Glomerular endothelial cell (primary cell): Measurements from ENCODE around the gene CGREF1. TPM values are rescaled to one million over a fixed set of nuclear protein-coding genes. Genes with fewer than 3 reads are reported as not detected.
A peak's percentile ranks its signal among the peaks of the same experiment; 100 is the strongest.

Experiments used
- DNase-seq: peaks from one replicate; pipeline ENCODE4 v3.0.0-alpha.2; 2011; ENCODE audit warnings: low read depth, low spot score; ENCODE audit errors: extremely low read depth
- total RNA-seq: library from RNA; depleted of rRNA; stranded (reverse); fragments of >200 nt; gene quantifications from 2 replicates; pipeline ENCODE4 v1.2.3, GENCODE V29; 2015

CGREF1 gene
- total RNA-seq, 1 donor from 2014 or later: 3.4 TPM

GRCh38 chr2:27051902-27052645, 66.9 kb downstream of the CGREF1 start:
- DNase-seq: no peak

GRCh38 chr2:27050996-27051901, 67.7 kb downstream of the CGREF1 start, which contains the start of gene AGBL5:
Gene AGBL5, plus strand, starts transcription at chr2:27051668. Its CDS starts 1,291 bp downstream, at chr2:27052959.
- DNase-seq: peak; percentile 86

Other genes starting within 250 kb of the CGREF1 start
- gene MAPRE3, start 148.5 kb downstream of the CGREF1 start, total RNA-seq: 5.4 and 7.4 TPM in 2 replicates
- gene TMEM214, start 86.2 kb downstream of the CGREF1 start, total RNA-seq: 38.6 and 67.7 TPM in 2 replicates
- 14.8 and 15.0 TPM in 2 replicates for gene AGBL5, start 67.5 kb downstream of the CGREF1 start, total RNA-seq
- gene OST4, start 47.5 kb downstream of the CGREF1 start, total RNA-seq: 346 and 478 TPM in 2 replicates
- gene EMILIN1, start 40.5 kb downstream of the CGREF1 start, total RNA-seq: 3.5 and 7.3 TPM in 2 replicates
- 0.58 and 3.1 TPM in 2 replicates for gene KHK, start 32.4 kb downstream of the CGREF1 start, total RNA-seq
- not detected in 2 replicates for gene ABHD1, start 4.7 kb upstream of the CGREF1 start, total RNA-seq
- 53.2 and 66.4 TPM in 2 replicates for gene PREB, start 15.5 kb upstream of the CGREF1 start, total RNA-seq
- not detected in 2 replicates for gene PRR30, start 20.3 kb upstream of the CGREF1 start, total RNA-seq
- not detected in 2 replicates for gene TCF23, start 29.9 kb upstream of the CGREF1 start, total RNA-seq
- gene ATRAID, start 92.9 kb upstream of the CGREF1 start, total RNA-seq: 106 and 748 TPM in 2 replicates
- gene SLC5A6, start 93.1 kb upstream of the CGREF1 start, total RNA-seq: 19.0 and 24.6 TPM in 2 replicates
- 41.1 and 56.5 TPM in 2 replicates for gene CAD, start 98.2 kb upstream of the CGREF1 start, total RNA-seq
- gene SLC30A3, start 143.9 kb upstream of the CGREF1 start, total RNA-seq: 5.9 and 6.5 TPM in 2 replicates
- 0.47 TPM in 1 of 2 replicates, not detected in the other for gene DNAJC5G, start 156.3 kb upstream of the CGREF1 start, total RNA-seq
- gene TRIM54, start 163.3 kb upstream of the CGREF1 start, total RNA-seq: 0.12 TPM in 1 of 2 replicates, not detected in the other
- 1.4 TPM in 1 of 2 replicates, not detected in the other for gene UCN, start 189.3 kb upstream of the CGREF1 start, total RNA-seq
- gene MPV17, start 204.0 kb upstream of the CGREF1 start, total RNA-seq: 103 and 117 TPM in 2 replicates
- 41.4 and 43.8 TPM in 2 replicates for gene GTF3C2, start 237.6 kb upstream of the CGREF1 start, total RNA-seq